A549 (cell line): Measurements from ENCODE around the gene COL24A1. TPM values are rescaled to one million over a fixed set of nuclear protein-coding genes. Genes with fewer than 3 reads are reported as not detected.

Experiments used
- ATAC-seq, 2 experiments: fragments of 200-7000 bp in 1 of 2; fragments of >200 bp in 1 of 2; cut with Nextera tagmentation in 1 of 2; cut with Tn5 transposase in 1 of 2; 3 replicates each; pipeline versions ENCODE4 v1.8.0 to v1.9.1; 2018 to 2020; ENCODE audit warnings: mild to moderate bottlenecking in 1 of 2, moderate library complexity in 1 of 2
- CTCF ChIA-PET: fragments of 300-600 bp; sonication (Branson Sonifier 250); formaldehyde crosslinking; extraction: SDS; loops from one replicate; lab custom pipeline; 2021; ENCODE audit warnings: antibody characterized with exemption, inconsistent platforms; lab: Yijun Ruan, JAX
- POLR2A ChIA-PET: fragments of 350-600 bp; formaldehyde crosslinking; extraction: SDS; loops from one replicate; lab custom pipeline; 2021; ENCODE audit warnings: antibody characterized with exemption, inconsistent platforms; lab: Yijun Ruan, JAX
- DNase-seq, 2 experiments: peaks; one replicate each; pipeline versions ENCODE4 v3.0.0 to v3.0.0-alpha.2; 2011 to 2016; ENCODE audit warnings: low read depth in 1 of 2, low spot score in 1 of 2
- FAIRE-seq: peaks from 2 replicates; lab custom pipeline; 2011; peaks lifted over from hg19 to GRCh38; lab: Jason Lieb, UNC
- H3K27ac ChIP-seq, 2 experiments: fragments of >200 bp; sonication (Bioruptor Twin); formaldehyde crosslinking; 3 replicates each; pipeline ENCODE4 v1.5.1; 2016 to 2017
- H3K4me1 ChIP-seq: fragments of >200 bp; sonication (Bioruptor Twin); formaldehyde crosslinking; 3 replicates; pipeline ENCODE4 v1.6.1; 2016
- H3K4me2 ChIP-seq: fragments of >200 bp; sonication (Bioruptor Twin); formaldehyde crosslinking; 3 replicates; pipeline ENCODE4 v1.6.1; 2016
- H3K4me3 ChIP-seq: fragments of >200 bp; sonication (Bioruptor Twin); formaldehyde crosslinking; 3 replicates; pipeline ENCODE4 v1.5.1; 2016
- H3K9me3 ChIP-seq: fragments of >200 bp; sonication (Bioruptor Twin); formaldehyde crosslinking; 3 replicates; pipeline ENCODE4 v1.6.1; 2016
- CBX2 ChIP-seq: fragments of 200-600 bp; sonication (generic); IDR thresholded peaks from 2 replicates; pipeline ENCODE4 v1.6.1; 2016; ENCODE audit warnings: low read depth, mild to moderate bottlenecking, borderline replicate concordance
- CEBPB ChIP-seq, 2 experiments: fragments of >200 bp in 1 of 2; sonication (Bioruptor Twin) in 1 of 2; formaldehyde crosslinking in 1 of 2; IDR thresholded peaks; 2 replicates each; pipeline ENCODE4 v1.6.1; 2012 to 2016
- E2F6 ChIP-seq: IDR thresholded peaks from 2 replicates; pipeline ENCODE4 v1.6.1; 2012; ENCODE audit warnings: low read depth, borderline replicate concordance
- EHF ChIP-seq: fragments of 250-450 bp; sonication (Bioruptor Pico); IDR thresholded peaks from 2 replicates; pipeline ENCODE4 v1.5.0; 2020; ENCODE audit warnings: mild to moderate bottlenecking
- ELK1 ChIP-seq: fragments of 150-350 bp; IDR thresholded peaks from 2 replicates; pipeline ENCODE4 v1.6.1; 2014; ENCODE audit warnings: low read depth, mild to moderate bottlenecking, low read length
- EP300 ChIP-seq, 2 experiments: fragments of >200 bp; sonication (Bioruptor Twin); formaldehyde crosslinking; IDR thresholded peaks; 2 replicates in 1 of 2; 3 replicates in 1 of 2; pipeline ENCODE4 v1.6.1; 2016 to 2017
- ESRRA ChIP-seq: fragments of 150-350 bp; IDR thresholded peaks from 2 replicates; pipeline ENCODE4 v1.6.1; 2014; ENCODE audit warnings: mild to moderate bottlenecking, low read length, borderline replicate concordance
- FOSB ChIP-seq: fragments of 250-450 bp; sonication (Bioruptor Pico); IDR thresholded peaks from 2 replicates; pipeline ENCODE4 v1.5.0; 2020; ENCODE audit warnings: mild to moderate bottlenecking, moderate library complexity
- FOXS1 ChIP-seq: fragments of 250-450 bp; sonication (Bioruptor Pico); IDR thresholded peaks from 2 replicates; pipeline ENCODE4 v1.5.0; 2020; ENCODE audit warnings: mild to moderate bottlenecking, moderate library complexity
- GATA3 ChIP-seq: IDR thresholded peaks from 2 replicates; pipeline ENCODE4 v1.6.1; 2012; ENCODE audit warnings: borderline replicate concordance
- HOXA7 ChIP-seq: fragments of 250-450 bp; sonication (Bioruptor Pico); IDR thresholded peaks from 2 replicates; pipeline ENCODE4 v1.5.0; 2020; ENCODE audit warnings: mild to moderate bottlenecking, moderate library complexity
- HOXB13 ChIP-seq: fragments of 250-450 bp; sonication (Bioruptor Pico); IDR thresholded peaks from 2 replicates; pipeline ENCODE4 v1.5.0; 2020; ENCODE audit warnings: low read depth, mild to moderate bottlenecking, moderate library complexity
- JUN ChIP-seq, 2 experiments: fragments of >200 bp; sonication (Bioruptor Twin); formaldehyde crosslinking; IDR thresholded peaks; 2 replicates in 1 of 2; 3 replicates in 1 of 2; pipeline ENCODE4 v1.6.1; 2016 to 2017
- JUNB ChIP-seq: fragments of >200 bp; sonication (Bioruptor Twin); formaldehyde crosslinking; IDR thresholded peaks from 2 replicates; pipeline ENCODE4 v1.6.1; 2016
- MAFK ChIP-seq: fragments of 450-650 bp; IDR thresholded peaks from 2 replicates; pipeline ENCODE4 v1.6.1; 2014; ENCODE audit not compliant: partially characterized antibody
- NFE2L2 ChIP-seq: fragments of 150-350 bp; conservative IDR thresholded peaks from 2 replicates; pipeline ENCODE4 v1.6.1; 2014; ENCODE audit warnings: low read length
- PBX3 ChIP-seq: IDR thresholded peaks from 2 replicates; pipeline ENCODE4 v1.6.1; 2012
- RFX5 ChIP-seq: fragments of 450-650 bp; IDR thresholded peaks from 2 replicates; pipeline ENCODE4 v1.7.1; 2014; ENCODE audit warnings: antibody characterized with exemption, mild to moderate bottlenecking, moderate library complexity
- SMC3 ChIP-seq: fragments of >200 bp; sonication (Bioruptor Twin); formaldehyde crosslinking; IDR thresholded peaks from 3 replicates; pipeline ENCODE4 v1.6.1; 2018; ENCODE audit warnings: inconsistent platforms
- SREBF2 ChIP-seq: fragments of 450-650 bp; IDR thresholded peaks from 2 replicates; pipeline ENCODE4 v1.6.1; 2014; ENCODE audit warnings: mild to moderate bottlenecking, moderate library complexity
- TP53 ChIP-seq: fragments of 250-450 bp; sonication (Bioruptor Pico); IDR thresholded peaks from 2 replicates; pipeline ENCODE4 v1.5.0; 2021; ENCODE audit warnings: mild to moderate bottlenecking, moderate library complexity
- USF2 ChIP-seq: fragments of 450-650 bp; IDR thresholded peaks from 2 replicates; pipeline ENCODE4 v1.6.1; 2014; ENCODE audit warnings: antibody characterized with exemption
- ZFP36 ChIP-seq: fragments of 450-650 bp; IDR thresholded peaks from 2 replicates; pipeline ENCODE4 v1.6.1; 2014; ENCODE audit warnings: borderline replicate concordance; ENCODE audit not compliant: partially characterized antibody
- ZNF302 ChIP-seq: fragments of 250-450 bp; sonication (Bioruptor Pico); IDR thresholded peaks from 2 replicates; pipeline ENCODE4 v1.9.0; 2021; ENCODE audit warnings: inconsistent platforms, mild to moderate bottlenecking, moderate library complexity
- ZSCAN20 ChIP-seq: fragments of 250-450 bp; sonication (Bioruptor Pico); IDR thresholded peaks from 2 replicates; pipeline ENCODE4 v1.8.0; 2022; ENCODE audit warnings: mild to moderate bottlenecking, moderate library complexity
- WGBS: methylation state at CpG from one replicate; pipeline ENCODE4 v1.1.6; 2017; ENCODE audit errors: missing lambda C conversion rate; 5-methylcytosine and 5-hydroxymethylcytosine counted together
- polyA plus RNA-seq, 4 experiments: library from polyadenylated mRNA; depleted of rRNA in 3 of 4; stranded (reverse); fragments of >200 nt; fragmentation: RNase III in 1 of 4; extraction: RNeasy Plus Mini Kit Qiagen cat#74134 plus additional on column Dnase treatment in 1 of 4; gene quantifications; 2 replicates in 3 of 4; 3 replicates in 1 of 4; pipeline ENCODE4 v1.2.3, GENCODE V29; 2011 to 2017
- TF ChIP-seq, protein P1 (sequence below): fragments of >200 bp; sonication (Bioruptor Twin); formaldehyde crosslinking; IDR thresholded peaks from 3 replicates; pipeline ENCODE4 v1.6.1; 2016

COL24A1 gene
- polyA plus RNA-seq, 2 of the 4 experiments (the other 2 are of a cell fraction), result 0.03 to 0.13 TPM

DNA sequence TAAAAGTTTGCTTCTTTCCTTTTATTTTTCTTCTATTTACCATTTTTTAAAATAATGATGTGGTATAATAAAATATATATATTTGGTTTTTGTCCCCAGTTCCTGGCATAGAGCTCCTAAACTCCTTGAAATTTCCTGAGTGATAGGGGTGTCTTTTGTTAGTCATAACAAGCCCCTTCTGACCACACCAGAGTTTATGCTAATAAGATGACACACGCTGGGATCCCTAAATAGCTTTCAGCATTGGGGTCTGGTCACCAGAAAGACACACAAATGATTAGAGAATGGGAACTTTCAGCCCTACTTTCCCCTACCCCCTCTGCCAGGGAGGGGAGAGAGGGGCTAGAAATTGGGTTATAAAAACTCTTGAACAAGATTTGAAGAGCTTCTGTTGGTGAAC, 56.2 kb downstream of the COL24A1 start:
- ChIA-PET POLR2A (no interaction called here), CTCF (no interaction called here)
- Histone ChIP-seq H3K4me3 (no peak overlapping the region), H3K4me1 (no peaks in the 10 kb centered on the region), H3K9me3 (no peaks in the 10 kb centered on the region), H3K27ac (no peak overlapping the region)
- ATAC-seq (no peak), FAIRE-seq (no peak), DNase-seq (no peak)
- WGBS, result 6% methylated on average over 1 of the region's 1 CpG
- no peak for TF ChIP-seq FOXS1 (CRISPR knock-in tag)
- TF ChIP-seq SREBF2, result no peak
- no peak for TF ChIP-seq FOSB
- TF ChIP-seq EP300 (IDR thresholded peaks at IDR 0.05), result no peak
- TF ChIP-seq ZSCAN20 (CRISPR knock-in tag), result no peak
- TF ChIP-seq SMC3, result no peak
- no peak for TF ChIP-seq TP53 (CRISPR knock-in tag)
- TF ChIP-seq JUN (IDR thresholded peaks at IDR 0.05), result no peak
- no peak for TF ChIP-seq ZFP36
- no peak for TF ChIP-seq EHF
- no peak for TF ChIP-seq MAFK
- TF ChIP-seq, all 56 proteins: peak for 0
- no peak overlapping the region for H3K4me2 ChIP-seq

DNA sequence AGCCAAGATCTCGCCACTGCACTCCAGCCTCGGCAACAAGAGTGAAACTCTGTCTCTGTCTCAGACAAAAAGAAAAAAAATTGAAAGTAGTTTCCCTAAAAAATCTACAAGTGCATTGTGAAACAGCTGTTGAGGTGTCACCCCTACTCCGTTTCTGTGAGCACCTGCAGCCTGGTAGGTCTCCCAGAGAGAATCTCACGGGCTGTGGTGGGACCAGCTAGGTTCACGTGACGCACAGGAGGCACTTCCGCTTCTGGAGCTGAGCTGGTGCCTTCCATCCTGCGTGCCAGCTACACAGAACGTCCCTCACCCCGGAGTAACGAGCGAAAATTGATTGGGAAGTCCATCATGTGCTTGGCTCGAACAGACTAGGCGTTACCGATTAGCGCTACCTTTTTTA, 66.8 kb downstream of the COL24A1 start:
- TF ChIP-seq NFE2L2 (no peak), PBX3 (no peak), FOXS1 (CRISPR knock-in tag) (no peak), ELK1 (no peak), EHF (no peak), EP300 (IDR thresholded peaks at IDR 0.05) (no peak), GATA3 (no peak), JUNB (no peak), HOXA7 (CRISPR knock-in tag) (no peak), E2F6 (no peak), HOXB13 (no peak), ZSCAN20 (CRISPR knock-in tag) (no peak), FOSB (no peak)
- ChIA-PET CTCF (no interaction called here), POLR2A (no interaction called here)
- no peaks in the 10 kb centered on the region for H3K4me1 ChIP-seq
- H3K4me2 ChIP-seq, result no peak overlapping the region
- DNase-seq (no peak), ATAC-seq (no peak), FAIRE-seq (no peak)
- H3K27ac ChIP-seq, result no peak overlapping the region
- no peak overlapping the region for H3K4me3 ChIP-seq
- H3K9me3 ChIP-seq, result no peaks in the 10 kb centered on the region
- WGBS, result 72% methylated on average over 16 of the region's 16 CpGs

DNA sequence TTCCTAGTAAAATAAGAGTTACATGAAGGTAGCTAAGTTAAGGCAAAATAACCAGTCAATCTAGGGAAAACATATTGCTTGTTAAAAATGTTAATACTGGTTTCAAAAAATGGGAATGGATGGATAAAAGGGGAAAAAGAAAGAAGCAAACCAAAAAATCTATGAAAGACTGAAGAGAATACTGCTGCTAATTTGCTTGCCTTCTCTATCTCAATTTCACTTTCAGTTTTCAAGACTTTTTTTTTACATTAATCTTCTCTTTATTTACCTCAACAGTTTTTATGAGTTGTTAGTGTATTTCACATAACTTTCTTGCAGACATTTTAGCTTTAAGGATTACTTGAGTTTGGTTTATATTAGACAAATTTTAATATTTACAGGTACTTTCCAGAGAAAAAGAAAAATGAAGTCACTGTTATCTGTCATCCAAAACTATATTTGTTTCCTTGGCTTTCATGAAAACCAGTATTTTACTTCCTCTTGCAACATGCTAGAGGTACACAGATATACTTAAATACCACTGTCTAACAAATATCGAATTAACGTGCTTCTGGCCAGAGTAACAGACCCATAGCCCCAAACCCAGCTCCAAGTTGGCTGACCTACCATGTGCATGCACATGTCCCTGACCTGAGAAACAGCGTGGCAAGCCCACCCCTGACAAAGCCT, 70.7 kb downstream of the COL24A1 start:
- CTCF ChIA-PET, result no interaction called here
- POLR2A ChIA-PET, result no interaction called here
- DNase-seq, result no peak
- TF ChIP-seq ZFP36 (no peak), RFX5 (no peak), ESRRA (no peak), CBX2 (no peak), SREBF2 (no peak), USF2 (no peak), CEBPB (IDR thresholded peaks at IDR 0.05) (no peak), GATA3 (no peak), PBX3 (no peak), TP53 (CRISPR knock-in tag) (no peak), ZNF302 (no peak), SMC3 (no peak), HOXB13 (no peak)
- TF ChIP-seq, protein P1, sequence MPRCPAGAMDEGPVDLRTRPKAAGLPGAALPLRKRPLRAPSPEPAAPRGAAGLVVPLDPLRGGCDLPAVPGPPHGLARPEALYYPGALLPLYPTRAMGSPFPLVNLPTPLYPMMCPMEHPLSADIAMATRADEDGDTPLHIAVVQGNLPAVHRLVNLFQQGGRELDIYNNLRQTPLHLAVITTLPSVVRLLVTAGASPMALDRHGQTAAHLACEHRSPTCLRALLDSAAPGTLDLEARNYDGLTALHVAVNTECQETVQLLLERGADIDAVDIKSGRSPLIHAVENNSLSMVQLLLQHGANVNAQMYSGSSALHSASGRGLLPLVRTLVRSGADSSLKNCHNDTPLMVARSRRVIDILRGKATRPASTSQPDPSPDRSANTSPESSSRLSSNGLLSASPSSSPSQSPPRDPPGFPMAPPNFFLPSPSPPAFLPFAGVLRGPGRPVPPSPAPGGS, result no peak
- WGBS, result 75% methylated on average over 2 of the region's 3 CpGs
- Histone ChIP-seq H3K4me3 (no peak overlapping the region), H3K4me2 (no peak overlapping the region), H3K9me3 (no peaks in the 10 kb centered on the region), H3K4me1 (no peaks in the 10 kb centered on the region), H3K27ac (no peak overlapping the region)
- ATAC-seq, result no peak
- no peak for FAIRE-seq
